Uterus (tissue), 2 donors: ENCODE measurements around the gene MYH16.

Experiments used
- CTCF ChIP-seq, 4 experiments: fragments of 200-600 bp in 2 of 4; fragments of 450-650 bp in 2 of 4; sonication (generic) in 2 of 4; IDR thresholded peaks; one replicate each; pipeline ENCODE4 v1.5.1; 2016 to 2019; ENCODE audit warnings: antibody characterized with exemption in 4 of 4, mild to moderate bottlenecking in 2 of 4, moderate library complexity in 1 of 4
- POLR2A ChIP-seq, 2 donors: fragments of 450-650 bp; IDR thresholded peaks; one replicate each; pipeline ENCODE4 v1.6.1; 2016; ENCODE audit warnings: antibody characterized with exemption in 2 of 2, mild to moderate bottlenecking in 1 of 2, moderate library complexity in 1 of 2

- no peak for TF ChIP-seq POLR2A (IDR thresholded peaks at IDR 0.05)
- TF ChIP-seq CTCF (IDR thresholded peaks at IDR 0.05): no peak
Measured at GRCh38 chr7:99229234-99229633, 43.4 kb upstream of the MYH16 start.
